SH-SY5Y (cell line): Measurements from ENCODE around the gene ACOT7.

Experiments
- GATA2 ChIP-seq: IDR thresholded peaks from 2 replicates; pipeline ENCODE4 v1.6.1; 2011; ENCODE audit warnings: mild to moderate bottlenecking, low read depth, low read length
- GATA3 ChIP-seq: IDR thresholded peaks from 2 replicates; pipeline ENCODE4 v1.6.1; 2011; ENCODE audit warnings: low read depth, mild to moderate bottlenecking, low read length, moderate library complexity

DNA sequence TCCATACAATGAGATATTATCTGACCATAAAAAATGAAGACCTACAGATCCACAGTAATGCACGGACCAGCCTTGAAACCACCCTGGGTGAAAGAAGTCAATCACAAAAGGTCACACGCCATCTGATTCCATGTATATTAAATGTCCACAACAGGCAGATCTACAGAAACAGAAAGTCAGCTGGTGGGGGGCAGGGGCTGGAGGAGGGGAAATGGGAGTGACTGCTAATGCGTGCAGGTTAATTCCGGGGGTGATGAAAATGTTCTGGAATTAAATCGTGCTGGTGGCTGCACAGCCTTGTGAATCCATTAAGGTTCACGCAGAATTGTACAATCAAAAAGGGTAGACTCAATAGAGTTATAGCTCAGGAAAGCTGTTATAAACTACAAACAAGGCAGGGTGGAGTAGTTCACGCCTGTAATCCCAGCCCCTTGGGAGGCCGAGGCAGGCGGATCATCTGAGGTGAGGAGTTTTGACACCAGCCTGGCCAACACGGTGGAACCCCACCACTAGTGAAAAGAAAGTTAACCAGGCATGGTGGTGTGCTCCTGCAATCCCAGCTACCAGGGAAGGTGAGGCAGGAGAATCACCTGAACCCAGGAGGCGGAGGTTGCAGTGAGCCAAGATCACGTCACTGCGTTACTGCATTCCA lies 32.3 kb downstream of the ACOT7 start:
- no peak for TF ChIP-seq GATA2
- no peak for TF ChIP-seq GATA3
